ENCODE data around the gene METTL17. TPM values are rescaled to one million over a fixed set of nuclear protein-coding genes. Genes with fewer than 3 reads are reported as not detected.

Gene METTL17
- total and polyA plus RNA-seq, 8 donors, result 19.0 to 103 (median 26.8) TPM

DNA sequence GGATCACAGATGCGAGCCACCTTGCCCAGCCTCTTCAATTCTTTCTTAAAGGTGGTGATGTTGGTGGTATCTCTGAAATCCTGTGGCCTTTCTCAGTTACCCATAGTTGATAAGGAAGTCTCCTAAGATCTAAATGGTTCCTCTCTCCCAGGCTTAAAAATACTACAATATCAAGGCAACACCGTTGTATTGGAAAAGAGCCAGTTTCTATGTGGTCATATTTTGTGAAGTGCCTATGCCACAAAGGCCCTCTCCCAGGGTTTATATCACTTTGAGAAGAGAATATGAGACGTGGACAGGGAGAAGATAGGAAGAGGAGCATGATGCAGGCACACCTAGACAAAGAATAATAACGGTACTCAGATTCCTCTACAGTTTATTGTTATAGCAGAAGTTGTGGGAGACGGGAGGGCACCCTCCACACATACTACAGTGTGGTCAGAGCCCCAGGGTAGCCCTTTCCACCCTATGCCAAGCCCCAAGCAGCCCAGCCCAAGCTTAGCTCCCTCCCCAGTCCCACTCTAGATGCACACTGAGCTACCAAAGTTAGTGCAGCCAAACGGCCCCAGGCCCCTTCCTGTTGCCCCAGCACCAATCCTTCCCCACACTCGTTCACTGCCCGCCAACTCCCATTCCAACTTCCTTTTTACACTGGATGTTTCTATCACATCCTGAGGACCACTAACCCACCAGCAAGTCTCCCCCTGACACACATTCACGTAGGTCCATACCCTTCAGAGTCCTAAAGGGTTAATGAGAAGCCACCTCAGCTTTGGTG lies 26.8 kb downstream of the METTL17 start:
- 71 to 78% methylated on average over 9 of the region's 9 CpGs for WGBS, 2 donors
- no peak for DNase-seq
- H3K36me3 ChIP-seq, result peaks cover 0 to 26% (median 0%) of the 10 kb centered on the region in 3 donors
- intact Hi-C loops (cut with DNase I), result loop anchor here in 1 of 3 donors (5.0 kb wide), 1 partner anchor 76 kb away; no protein-coding TSS in a partner anchor
- no peaks in the 10 kb centered on the region for H3K9me3 ChIP-seq
- no peaks in the 10 kb centered on the region for H3K27me3 ChIP-seq
- no peak for ATAC-seq
- no peak for TF ChIP-seq CTCF (IDR thresholded peaks at IDR 0.05)
- no peaks in the 10 kb centered on the region for H3K4me1 ChIP-seq
- no peak for FAIRE-seq
- H3K4me3 ChIP-seq, result no peak overlapping the region
- H3K27ac ChIP-seq, result no peak overlapping the region

DNA sequence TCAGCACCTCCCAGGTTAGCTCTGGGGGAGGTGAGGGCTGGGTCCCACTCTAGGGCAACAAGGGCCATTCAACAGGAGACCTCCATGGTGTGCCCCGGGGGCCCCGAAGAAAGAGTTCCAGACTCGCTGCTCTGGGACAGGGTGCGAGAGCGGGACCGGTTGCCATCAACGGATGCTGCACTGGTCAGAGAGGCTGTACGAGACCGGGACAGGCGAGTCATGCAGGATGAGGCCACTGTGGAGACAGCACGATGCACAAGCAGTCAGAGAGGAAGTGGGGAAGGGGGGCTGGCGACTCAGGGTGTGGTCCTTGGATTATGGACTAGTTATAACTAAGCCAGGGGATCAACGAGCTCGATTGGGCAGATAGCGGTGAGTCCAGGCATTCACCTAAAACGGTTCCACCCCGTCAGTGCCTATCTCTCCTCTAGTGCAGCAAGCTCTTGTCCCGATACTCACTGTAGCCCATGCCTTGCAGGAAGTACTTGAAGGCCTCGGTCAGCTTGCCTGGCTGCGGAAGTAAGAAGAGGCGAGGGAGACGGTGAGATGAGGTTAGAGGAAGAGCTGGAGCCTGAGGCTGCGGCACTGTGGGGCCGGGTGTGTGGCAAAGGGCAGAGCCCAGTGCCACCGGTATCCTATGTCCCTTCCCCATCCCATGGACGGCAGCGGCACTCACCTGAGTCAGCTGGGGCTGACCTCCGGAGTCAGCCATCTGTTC lies 27.9 kb downstream of the METTL17 start:
- DNase-seq (no peak), FAIRE-seq (no peak), ATAC-seq (no peak)
- Histone ChIP-seq H3K4me3 (no peak overlapping the region), H3K27ac (no peak overlapping the region), H3K27me3 (no peaks in the 10 kb centered on the region), H3K9me3 (no peaks in the 10 kb centered on the region), H3K4me1 (no peaks in the 10 kb centered on the region), H3K36me3 (peaks cover 0 to 26% (median 0%) of the 10 kb centered on the region in 3 donors)
- intact Hi-C loops (cut with DNase I), result loop anchor here in 1 of 3 donors (5.0 kb wide), 1 partner anchor 75 kb away; no protein-coding TSS in a partner anchor
- TF ChIP-seq CTCF (IDR thresholded peaks at IDR 0.05), result no peak
- WGBS, 2 donors, result 83 to 84% methylated on average over 28 of the region's 28 CpGs

- FAIRE-seq, result no peak
Measured at GRCh38 chr14:21018286-21018685, 28.5 kb downstream of the METTL17 start.

GRCh38 chr14:21018781-21019180 lies 29.0 kb downstream of the METTL17 start:
- 93 to 96% methylated on average over 3 of the region's 3 CpGs for WGBS, 2 donors
- TF ChIP-seq CTCF (IDR thresholded peaks at IDR 0.05), result no peak
- DNase-seq (no peak), FAIRE-seq (no peak), ATAC-seq (no peak)
- H3K27ac ChIP-seq, result no peak overlapping the region
- intact Hi-C loops (cut with DNase I), result loop anchor here in 1 of 3 donors (5.0 kb wide), 1 partner anchor 74 kb away; no protein-coding TSS in a partner anchor
- no peak overlapping the region for H3K4me3 ChIP-seq
- no peaks in the 10 kb centered on the region for H3K9me3 ChIP-seq
- H3K36me3 ChIP-seq, result peaks cover 0 to 26% (median 0%) of the 10 kb centered on the region in 3 donors
- no peaks in the 10 kb centered on the region for H3K27me3 ChIP-seq
- peaks cover 0 to 3% (median 1%) of the 10 kb centered on the region in 3 donors for H3K4me1 ChIP-seq

More at GRCh38 chr14:21018286-21018685, 28.5 kb downstream of the METTL17 start:
- no peak for ATAC-seq
- intact Hi-C loops (cut with DNase I), result loop anchor here in 1 of 3 donors (5.0 kb wide), 1 partner anchor 74 kb away; no protein-coding TSS in a partner anchor
- no peak for TF ChIP-seq CTCF (IDR thresholded peaks at IDR 0.05)
- Histone ChIP-seq H3K27me3 (no peaks in the 10 kb centered on the region), H3K4me3 (no peak overlapping the region), H3K4me1 (no peaks in the 10 kb centered on the region), H3K9me3 (no peaks in the 10 kb centered on the region), H3K36me3 (peaks cover 0 to 26% (median 0%) of the 10 kb centered on the region in 3 donors), H3K27ac (no peak overlapping the region)
- DNase-seq, result no peak
- 78 to 81% methylated on average over 7 of the region's 7 CpGs for WGBS, 2 donors
